Measurements from ENCODE around the gene MAP3K5.

- TF ChIP-seq CTCF (IDR thresholded peaks at IDR 0.05) (no peak), POLR2A (IDR thresholded peaks at IDR 0.05) (no peak), POLR2AphosphoS5 (IDR thresholded peaks at IDR 0.05) (no peak)
Measured at GRCh38 chr6:136792095-136792409, 225 bp downstream of the MAP3K5 start.
